ENCODE measurements around the gene HNRNPL.

GRCh38 chr19:38796154-38796553 is 53.6 kb downstream of the HNRNPL start:
- TF ChIP-seq SUZ12 (IDR thresholded peaks at IDR 0.05; ENCODE audit: extremely low read depth, insufficient read depth, insufficient read length) (no peak), ZNF274 (IDR thresholded peaks at IDR 0.05; ENCODE audit: low read depth, low read length) (no peak), YY1 (IDR thresholded peaks at IDR 0.05; ENCODE audit: insufficient read depth, insufficient read length) (no peak)
